GM12878 (cell line): ENCODE data around the gene HID1. TPM values are rescaled to one million over a fixed set of nuclear protein-coding genes. Genes with fewer than 3 reads are reported as not detected.

Experiments
- ATAC-seq: fragments of 200-7000 bp; cut with Tn5 transposase; 3 replicates; pipeline ENCODE4 v1.9.1; 2020; ENCODE audit warnings: mild to moderate bottlenecking, moderate library complexity
- BruUV-seq: library from RNA; stranded (reverse); fragments of 400-500 nt; replicated peaks from 2 replicates; lab custom pipeline; 2021; lab: Mats Ljungman, UMichigan
- CTCF ChIA-PET: fragments of 300-600 bp; sonication (Branson Sonifier 250); formaldehyde crosslinking; extraction: SDS; loops from one replicate; lab custom pipeline; 2021; ENCODE audit warnings: inconsistent platforms; lab: Yijun Ruan, JAX
- POLR2A ChIA-PET: fragments of 350-600 bp; formaldehyde crosslinking; extraction: SDS; loops from one replicate; lab custom pipeline; 2021; ENCODE audit warnings: inconsistent platforms; lab: Charles Lee
- RAD21 ChIA-PET: fragments of 300-600 bp; sonication (Branson Sonifier 250); formaldehyde crosslinking; loops from one replicate; lab custom pipeline; 2023; ENCODE audit warnings: antibody characterized with exemption; ENCODE audit not compliant: unreplicated experiment; lab: Charles Lee
- SMC1A ChIA-PET: fragments of 300-600 bp; sonication (Branson Sonifier 250); formaldehyde crosslinking; loops from one replicate; lab custom pipeline; 2023; ENCODE audit not compliant: unreplicated experiment, uncharacterized antibody; lab: Charles Lee
- DNase-seq: peaks from one replicate; pipeline ENCODE4 v3.0.0-alpha.2; 2011; ENCODE audit warnings: low read depth, low spot score
- FAIRE-seq: peaks from 3 replicates; lab custom pipeline; 2011; peaks lifted over from hg19 to GRCh38; lab: Jason Lieb, UNC
- H2AFZ ChIP-seq: 2 replicates; pipeline ENCODE4 v1.6.0; 2011; ENCODE audit warnings: low read depth, low read length, control low read depth; ENCODE audit not compliant: control insufficient read depth
- H3K27ac ChIP-seq: 2 replicates; pipeline ENCODE4 v1.5.1; 2011; ENCODE audit warnings: control low read depth; ENCODE audit not compliant: control insufficient read depth, insufficient read depth
- H3K27me3 ChIP-seq, 2 experiments: replicated peaks in 1 of 2; 2 replicates each; pipeline versions ENCODE4 v1.6.0 to v1.6.1; 2011; ENCODE audit warnings: low read length in 1 of 2; ENCODE audit not compliant: control insufficient read depth in 2 of 2, insufficient read depth in 2 of 2
- H3K36me3 ChIP-seq, 2 experiments: 2 replicates each; pipeline ENCODE4 v1.5.1; 2011; ENCODE audit warnings: low read length in 1 of 2; ENCODE audit not compliant: control insufficient read depth in 2 of 2, insufficient read depth in 2 of 2
- H3K4me1 ChIP-seq: 2 replicates; pipeline ENCODE4 v1.6.1; 2011; ENCODE audit warnings: mild to moderate bottlenecking, low read length, moderate library complexity, mixed read lengths; ENCODE audit not compliant: control insufficient read depth, insufficient read depth
- H3K4me2 ChIP-seq: 2 replicates; pipeline ENCODE4 v1.6.0; 2011; ENCODE audit warnings: control low read depth; ENCODE audit not compliant: control insufficient read depth, insufficient read depth
- H3K4me3 ChIP-seq: fragments of 200-600 bp; sonication (generic); 2 replicates; pipeline ENCODE4 v1.5.1; 2016
- H3K79me2 ChIP-seq: 2 replicates; pipeline ENCODE4 v1.6.0; 2011; ENCODE audit warnings: low read length; ENCODE audit not compliant: control insufficient read depth, insufficient read depth
- H3K9ac ChIP-seq: 2 replicates; pipeline ENCODE4 v1.8.0; 2011; ENCODE audit warnings: low read length, control low read depth, mixed read lengths; ENCODE audit not compliant: control insufficient read depth, insufficient read depth
- H3K9me3 ChIP-seq: replicated peaks from 3 replicates; pipeline ENCODE4 v1.5.1; 2011; ENCODE audit warnings: mild to moderate bottlenecking, low read length; ENCODE audit not compliant: control insufficient read depth, insufficient read depth
- H4K20me1 ChIP-seq: 2 replicates; pipeline ENCODE4 v1.6.0; 2011; ENCODE audit not compliant: control insufficient read depth, insufficient read depth
- FOXK2 ChIP-seq: fragments of 450-650 bp; IDR thresholded peaks from 2 replicates; pipeline ENCODE4 v1.6.1; 2017; ENCODE audit warnings: mild to moderate bottlenecking, moderate library complexity
- HCFC1 ChIP-seq: fragments of 150-350 bp; IDR thresholded peaks from 2 replicates; pipeline ENCODE4 v1.6.1; 2014; ENCODE audit warnings: low read length
- JUNB ChIP-seq: IDR thresholded peaks from 2 replicates; pipeline ENCODE4 v1.6.1; 2016; ENCODE audit warnings: antibody characterized with exemption, mild to moderate bottlenecking
- MTA2 ChIP-seq: fragments of 450-650 bp; IDR thresholded peaks from 2 replicates; pipeline ENCODE4 v1.6.1; 2016; ENCODE audit warnings: low read depth, mild to moderate bottlenecking, moderate library complexity
- MTA3 ChIP-seq: IDR thresholded peaks from 2 replicates; pipeline ENCODE4 v1.6.1; 2012; ENCODE audit warnings: low read length, inconsistent platforms, borderline replicate concordance
- RB1 ChIP-seq: fragments of 450-650 bp; formaldehyde crosslinking; IDR thresholded peaks from 2 replicates; pipeline ENCODE4 v1.6.1; 2017; ENCODE audit warnings: mild to moderate bottlenecking, borderline replicate concordance
- SPI1 ChIP-seq: IDR thresholded peaks from 2 replicates; pipeline ENCODE4 v1.6.1; 2011; ENCODE audit warnings: low read depth, mild to moderate bottlenecking, low read length, moderate library complexity, borderline replicate concordance; ENCODE audit not compliant: insufficient read depth
- SREBF1 ChIP-seq: IDR thresholded peaks from 2 replicates; pipeline ENCODE4 v1.6.1; 2012; ENCODE audit warnings: mild to moderate bottlenecking, low read length
- WGBS: methylation state at CpG from one replicate; pipeline ENCODE4 v1.1.6; 2016; ENCODE audit warnings: low lambda C conversion rate; ENCODE audit not compliant: insufficient replicate concordance, insufficient coverage; ENCODE audit errors: missing lambda C conversion rate; 5-methylcytosine and 5-hydroxymethylcytosine counted together
- in situ Hi-C: fragments of 300-500 bp; cut with MboI; formaldehyde crosslinking; loops from 9 replicates; pipeline ENCODE4 v1.14.3; 2018; ENCODE audit warnings: mixed read lengths
- intact Hi-C: fragments of 100-400 bp; cut with micrococcal nuclease; formaldehyde crosslinking; loops from one replicate; pipeline ENCODE4 v1.14.2; 2022; ENCODE audit not compliant: unreplicated experiment
- polyA plus RNA-seq, 11 experiments: library from polyadenylated mRNA; depleted of rRNA in 4 of 11; unstranded in 6 of 11; stranded (reverse) in 5 of 11; fragments of >200 nt; fragmentation: Nextera tagmentation in 4 of 11; fragmentation: Illumina TruSeq in 1 of 11; extraction: Ambion mirVana in 4 of 11; extraction: Trizol in 1 of 11; gene quantifications; 1 replicate in 1 of 11; 2 replicates in 10 of 11; pipeline versions ENCODE4 v1.2.1 to v1.2.3, GENCODE V29; 2011 to 2016; ENCODE audit warnings: inconsistent platforms in 2 of 11, missing spikeins in 2 of 11, low read depth in 1 of 11
- total RNA-seq, 4 experiments: library from RNA; depleted of rRNA in 3 of 4; stranded (reverse); fragments of >200 nt in 3 of 4; fragmentation: Illumina TruSeq in 1 of 4; extraction: Trizol in 1 of 4; gene quantifications; 2 replicates each; pipeline versions ENCODE4 v1.2.1 to v1.2.3, GENCODE V29; 2013 to 2021
- TF ChIP-seq, protein P1 (sequence below), 3 experiments: IDR thresholded peaks in 2 of 3; conservative IDR thresholded peaks in 1 of 3; 2 replicates each; pipeline ENCODE4 v1.5.1; 2011; ENCODE audit warnings: low read depth in 3 of 3, low read length in 3 of 3, mild to moderate bottlenecking in 3 of 3, control low read depth in 2 of 3, moderate library complexity in 2 of 3, inconsistent platforms in 1 of 3, mixed read lengths in 1 of 3; ENCODE audit not compliant: control insufficient read depth in 2 of 3, insufficient read depth in 1 of 3; ENCODE audit errors: extremely low read depth in 1 of 3
- TF ChIP-seq, protein P2 (sequence below): fragments of 150-350 bp; IDR thresholded peaks from 2 replicates; pipeline ENCODE4 v1.6.1; 2016; ENCODE audit warnings: low read depth, low read length
- TF ChIP-seq, protein P3 (sequence below): fragments of 450-650 bp; IDR thresholded peaks from 2 replicates; pipeline ENCODE4 v1.6.1; 2017; ENCODE audit warnings: mild to moderate bottlenecking

The HID1 gene
- total and polyA plus RNA-seq, 10 of the 15 experiments (the other 5 are each of a cell fraction or from before 2014, with no cell fraction given), result 0.04 to 0.77 (median 0.32) TPM; not detected in 2

DNA sequence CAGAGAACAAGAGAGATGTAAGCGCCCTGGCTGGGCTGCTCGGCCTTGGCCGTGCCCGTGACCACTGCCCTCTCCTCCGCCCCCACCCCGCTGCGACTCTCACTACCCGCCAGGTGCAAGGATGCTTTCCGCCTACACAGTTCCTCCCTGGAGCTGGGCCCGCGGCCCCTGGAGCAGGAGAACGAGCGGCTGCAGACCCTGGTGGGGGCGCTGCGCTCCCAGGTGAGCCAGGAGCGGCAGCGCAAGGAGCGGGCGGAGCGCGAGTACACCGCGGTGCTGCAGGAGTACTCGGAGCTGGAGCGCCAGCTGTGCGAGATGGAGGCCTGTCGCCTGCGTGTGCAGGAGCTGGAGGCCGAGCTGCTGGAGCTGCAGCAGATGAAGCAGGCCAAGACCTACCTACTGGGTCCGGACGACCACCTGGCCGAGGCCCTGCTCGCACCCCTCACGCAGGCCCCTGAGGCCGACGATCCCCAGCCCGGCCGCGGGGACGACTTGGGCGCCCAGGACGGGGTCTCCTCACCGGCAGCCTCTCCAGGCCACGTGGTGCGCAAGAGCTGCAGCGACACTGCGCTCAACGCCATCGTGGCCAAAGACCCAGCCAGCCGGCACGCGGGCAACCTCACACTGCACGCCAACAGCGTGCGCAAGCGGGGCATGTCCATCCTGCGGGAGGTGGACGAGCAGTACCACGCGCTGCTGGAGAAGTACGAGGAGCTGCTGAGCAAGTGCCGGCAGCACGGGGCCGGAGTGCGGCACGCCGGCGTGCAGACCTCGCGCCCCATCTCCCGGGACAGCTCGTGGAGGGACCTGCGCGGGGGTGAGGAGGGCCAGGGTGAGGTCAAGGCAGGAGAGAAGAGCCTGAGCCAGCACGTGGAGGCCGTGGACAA is 30.8 kb upstream of the HID1 start (continued):
- TF ChIP-seq MTA2, result no peak
- TF ChIP-seq JUNB, result no peak
- no peak for TF ChIP-seq SREBF1
- no peak for TF ChIP-seq RB1
- TF ChIP-seq, protein P1, sequence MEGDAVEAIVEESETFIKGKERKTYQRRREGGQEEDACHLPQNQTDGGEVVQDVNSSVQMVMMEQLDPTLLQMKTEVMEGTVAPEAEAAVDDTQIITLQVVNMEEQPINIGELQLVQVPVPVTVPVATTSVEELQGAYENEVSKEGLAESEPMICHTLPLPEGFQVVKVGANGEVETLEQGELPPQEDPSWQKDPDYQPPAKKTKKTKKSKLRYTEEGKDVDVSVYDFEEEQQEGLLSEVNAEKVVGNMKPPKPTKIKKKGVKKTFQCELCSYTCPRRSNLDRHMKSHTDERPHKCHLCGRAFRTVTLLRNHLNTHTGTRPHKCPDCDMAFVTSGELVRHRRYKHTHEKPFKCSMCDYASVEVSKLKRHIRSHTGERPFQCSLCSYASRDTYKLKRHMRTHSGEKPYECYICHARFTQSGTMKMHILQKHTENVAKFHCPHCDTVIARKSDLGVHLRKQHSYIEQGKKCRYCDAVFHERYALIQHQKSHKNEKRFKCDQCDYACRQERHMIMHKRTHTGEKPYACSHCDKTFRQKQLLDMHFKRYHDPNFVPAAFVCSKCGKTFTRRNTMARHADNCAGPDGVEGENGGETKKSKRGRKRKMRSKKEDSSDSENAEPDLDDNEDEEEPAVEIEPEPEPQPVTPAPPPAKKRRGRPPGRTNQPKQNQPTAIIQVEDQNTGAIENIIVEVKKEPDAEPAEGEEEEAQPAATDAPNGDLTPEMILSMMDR (IDR thresholded peaks at IDR 0.05 in 2 of 3, conservative IDR thresholded peaks at IDR 0.05 in 1 of 3; ENCODE audit: control insufficient read depth in 2 of 3, extremely low read depth in 1 of 3, insufficient read depth in 1 of 3, low read depth in 3 of 3, low read length in 3 of 3), result no peak

DNA sequence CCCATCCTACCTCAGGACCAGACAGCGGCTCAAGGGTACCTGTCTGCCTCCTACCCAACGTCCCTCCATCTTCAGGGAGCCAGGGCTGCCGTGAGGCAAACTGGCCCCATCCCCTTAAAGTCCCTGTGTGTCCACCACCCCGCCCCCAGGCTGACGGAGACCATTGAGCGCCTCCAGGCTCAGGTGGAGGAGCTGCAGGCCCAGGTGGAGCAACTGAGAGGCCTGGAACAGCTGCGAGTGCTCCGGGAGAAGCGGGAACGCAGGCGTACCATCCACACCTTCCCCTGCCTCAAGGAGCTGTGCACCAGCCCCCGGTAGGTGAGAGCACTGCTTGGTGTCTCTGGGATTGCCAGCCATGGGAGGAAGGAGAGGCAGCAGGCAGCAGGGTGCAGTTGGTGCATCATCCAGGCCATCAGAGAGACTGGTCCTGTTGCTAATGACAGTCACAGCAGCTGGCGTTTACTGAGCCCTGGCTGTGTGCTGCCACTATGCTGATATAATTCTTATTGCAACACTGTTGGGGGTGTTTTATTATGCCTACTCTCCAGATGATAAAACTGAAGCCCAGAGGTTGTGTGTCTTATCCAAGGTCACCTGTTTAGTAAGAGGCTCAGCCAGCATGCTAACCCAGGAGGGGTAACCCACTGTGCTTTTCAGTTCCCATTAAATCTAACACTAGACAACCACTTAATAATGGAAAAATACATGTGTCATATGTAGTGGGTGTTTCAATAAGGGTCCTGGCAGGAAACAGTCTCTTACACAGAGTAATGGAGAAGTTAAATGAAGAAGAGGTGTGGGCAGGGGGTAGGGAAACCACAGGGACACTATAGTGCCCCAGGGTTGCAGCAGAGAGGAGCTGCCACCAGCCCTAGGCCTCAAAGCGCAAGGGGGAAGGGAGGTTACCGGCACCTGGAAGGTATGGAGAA is 29.6 kb upstream of the HID1 start:
- H3K4me2 ChIP-seq, result no peak overlapping the region
- DNase-seq (no peak), FAIRE-seq (no peak), ATAC-seq (no peak)
- WGBS, result 37% methylated on average over 15 of the region's 15 CpGs
- no peaks in the 10 kb centered on the region for H3K27me3 ChIP-seq
- no peaks in the 10 kb centered on the region for H3K9me3 ChIP-seq
- POLR2A ChIA-PET, result no interaction called here
- H3K4me1 ChIP-seq, result no peaks in the 10 kb centered on the region
- no peaks in the 10 kb centered on the region for H3K79me2 ChIP-seq
- CTCF ChIA-PET, result interaction anchor here (1.2 to 3.4 kb wide), 2 partner anchors 10 to 40 kb away, joined by 4 to 11 read pairs; partner anchors contain the start of gene MRPL58
- H3K9ac ChIP-seq, result no peak overlapping the region
- no peak overlapping the region for H2AFZ ChIP-seq
- H3K36me3 ChIP-seq, result no peaks in the 10 kb centered on the region
- H4K20me1 ChIP-seq, result no peaks in the 10 kb centered on the region
- intact Hi-C loops (no loop called here), in situ Hi-C loops (no loop called here)
- H3K4me3 ChIP-seq, result no peak overlapping the region
- BruUV-seq, result no TSS peak
- SMC1A ChIA-PET, result no interaction called here
- no peak overlapping the region for H3K27ac ChIP-seq
- RAD21 ChIA-PET, result no interaction called here
- TF ChIP-seq HCFC1, result no peak
- no peak for TF ChIP-seq FOXK2
- TF ChIP-seq SPI1, result no peak
- no peak for TF ChIP-seq MTA3
- TF ChIP-seq, protein P2, sequence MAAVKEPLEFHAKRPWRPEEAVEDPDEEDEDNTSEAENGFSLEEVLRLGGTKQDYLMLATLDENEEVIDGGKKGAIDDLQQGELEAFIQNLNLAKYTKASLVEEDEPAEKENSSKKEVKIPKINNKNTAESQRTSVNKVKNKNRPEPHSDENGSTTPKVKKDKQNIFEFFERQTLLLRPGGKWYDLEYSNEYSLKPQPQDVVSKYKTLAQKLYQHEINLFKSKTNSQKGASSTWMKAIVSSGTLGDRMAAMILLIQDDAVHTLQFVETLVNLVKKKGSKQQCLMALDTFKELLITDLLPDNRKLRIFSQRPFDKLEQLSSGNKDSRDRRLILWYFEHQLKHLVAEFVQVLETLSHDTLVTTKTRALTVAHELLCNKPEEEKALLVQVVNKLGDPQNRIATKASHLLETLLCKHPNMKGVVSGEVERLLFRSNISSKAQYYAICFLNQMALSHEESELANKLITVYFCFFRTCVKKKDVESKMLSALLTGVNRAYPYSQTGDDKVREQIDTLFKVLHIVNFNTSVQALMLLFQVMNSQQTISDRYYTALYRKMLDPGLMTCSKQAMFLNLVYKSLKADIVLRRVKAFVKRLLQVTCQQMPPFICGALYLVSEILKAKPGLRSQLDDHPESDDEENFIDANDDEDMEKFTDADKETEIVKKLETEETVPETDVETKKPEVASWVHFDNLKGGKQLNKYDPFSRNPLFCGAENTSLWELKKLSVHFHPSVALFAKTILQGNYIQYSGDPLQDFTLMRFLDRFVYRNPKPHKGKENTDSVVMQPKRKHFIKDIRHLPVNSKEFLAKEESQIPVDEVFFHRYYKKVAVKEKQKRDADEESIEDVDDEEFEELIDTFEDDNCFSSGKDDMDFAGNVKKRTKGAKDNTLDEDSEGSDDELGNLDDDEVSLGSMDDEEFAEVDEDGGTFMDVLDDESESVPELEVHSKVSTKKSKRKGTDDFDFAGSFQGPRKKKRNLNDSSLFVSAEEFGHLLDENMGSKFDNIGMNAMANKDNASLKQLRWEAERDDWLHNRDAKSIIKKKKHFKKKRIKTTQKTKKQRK, result no peak
- TF ChIP-seq, protein P3, sequence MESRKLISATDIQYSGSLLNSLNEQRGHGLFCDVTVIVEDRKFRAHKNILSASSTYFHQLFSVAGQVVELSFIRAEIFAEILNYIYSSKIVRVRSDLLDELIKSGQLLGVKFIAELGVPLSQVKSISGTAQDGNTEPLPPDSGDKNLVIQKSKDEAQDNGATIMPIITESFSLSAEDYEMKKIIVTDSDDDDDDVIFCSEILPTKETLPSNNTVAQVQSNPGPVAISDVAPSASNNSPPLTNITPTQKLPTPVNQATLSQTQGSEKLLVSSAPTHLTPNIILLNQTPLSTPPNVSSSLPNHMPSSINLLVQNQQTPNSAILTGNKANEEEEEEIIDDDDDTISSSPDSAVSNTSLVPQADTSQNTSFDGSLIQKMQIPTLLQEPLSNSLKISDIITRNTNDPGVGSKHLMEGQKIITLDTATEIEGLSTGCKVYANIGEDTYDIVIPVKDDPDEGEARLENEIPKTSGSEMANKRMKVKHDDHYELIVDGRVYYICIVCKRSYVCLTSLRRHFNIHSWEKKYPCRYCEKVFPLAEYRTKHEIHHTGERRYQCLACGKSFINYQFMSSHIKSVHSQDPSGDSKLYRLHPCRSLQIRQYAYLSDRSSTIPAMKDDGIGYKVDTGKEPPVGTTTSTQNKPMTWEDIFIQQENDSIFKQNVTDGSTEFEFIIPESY, result no peak
